CD4-positive, alpha-beta T cell treated with Interleukin-10 for 1 hour (primary cell): Measurements from ENCODE around the gene ADRA2A.

Experiments
- DNase-seq: peaks from one replicate; pipeline ENCODE4 v3.0.0-alpha.2; 2020

Gene ADRA2A

DNA sequence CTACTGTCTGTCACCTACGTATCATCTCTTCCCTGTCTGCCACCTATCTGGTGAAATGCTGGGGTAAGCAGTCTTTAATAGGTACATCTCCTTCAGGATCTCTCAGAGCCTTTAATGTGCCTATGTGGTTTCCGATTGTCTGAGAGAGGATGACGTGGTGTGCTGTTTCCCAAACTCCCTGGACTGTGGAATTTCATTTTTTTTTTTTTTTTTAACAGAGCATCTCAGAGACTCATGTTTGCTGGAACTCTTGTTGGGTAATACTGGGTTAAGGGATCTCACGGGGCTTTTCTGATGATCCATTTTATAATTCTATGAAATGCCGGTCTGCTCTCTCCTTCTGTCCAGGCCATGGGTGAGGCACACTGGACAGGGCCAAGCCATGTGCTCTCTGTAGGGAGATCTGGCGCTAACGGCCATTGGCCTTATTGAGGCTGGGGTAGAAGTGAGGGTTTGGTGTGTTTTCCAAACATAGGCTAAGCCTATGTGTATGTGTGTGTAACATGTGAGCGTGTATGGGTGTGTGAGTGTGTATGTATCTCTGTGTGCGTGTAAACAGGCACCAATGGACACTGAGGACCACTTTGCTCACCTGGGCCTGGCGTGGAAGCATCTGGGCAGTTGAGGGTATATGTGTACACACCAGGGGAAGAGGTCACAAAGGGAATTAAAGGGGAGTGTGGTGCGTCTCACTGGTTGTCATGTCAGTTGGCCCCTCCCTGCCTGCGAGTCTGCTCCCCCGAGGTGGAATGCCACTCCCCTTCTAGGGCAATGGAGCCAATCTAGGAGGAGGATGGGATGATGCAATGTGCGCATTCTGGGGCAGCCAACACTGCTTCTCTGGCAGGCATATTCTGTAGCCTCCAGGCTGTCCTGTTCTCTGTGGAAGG lies 7.8 kb downstream of the ADRA2A start:
- no peak for DNase-seq

- DNase-seq = no peak
Observed at GRCh38 chr10:111085690-111086353, 9.0 kb downstream of the ADRA2A start.

GRCh38 chr10:111086574-111086973 lies 9.7 kb downstream of the ADRA2A start:
- no peak for DNase-seq

DNA sequence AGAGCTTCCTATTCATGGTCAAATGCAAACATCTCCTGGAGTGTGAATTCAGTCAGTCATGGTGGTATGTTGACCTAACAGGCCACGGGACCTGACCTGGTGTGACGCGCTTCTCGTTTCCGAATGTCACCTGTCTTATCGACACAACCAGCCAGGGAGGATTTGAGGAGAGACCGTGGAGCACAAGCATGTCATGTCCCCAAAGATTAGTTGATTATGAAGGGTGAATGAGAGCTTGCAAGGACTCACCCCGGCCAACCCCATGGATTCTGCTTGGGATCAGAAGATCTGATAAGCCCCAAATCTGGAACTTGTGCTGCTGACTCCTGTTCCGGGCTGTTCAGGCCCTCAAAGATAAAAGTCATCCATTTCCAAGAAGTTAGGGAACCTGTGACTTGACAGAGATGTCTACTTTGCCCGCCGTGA lies 10.5 kb downstream of the ADRA2A start:
- no peak for DNase-seq

- no peak for DNase-seq
Observed at GRCh38 chr10:111087968-111088505, 11.2 kb downstream of the ADRA2A start.

- DNase-seq = no peak
Observed at GRCh38 chr10:111089293-111089692, 12.5 kb downstream of the ADRA2A start.

DNA sequence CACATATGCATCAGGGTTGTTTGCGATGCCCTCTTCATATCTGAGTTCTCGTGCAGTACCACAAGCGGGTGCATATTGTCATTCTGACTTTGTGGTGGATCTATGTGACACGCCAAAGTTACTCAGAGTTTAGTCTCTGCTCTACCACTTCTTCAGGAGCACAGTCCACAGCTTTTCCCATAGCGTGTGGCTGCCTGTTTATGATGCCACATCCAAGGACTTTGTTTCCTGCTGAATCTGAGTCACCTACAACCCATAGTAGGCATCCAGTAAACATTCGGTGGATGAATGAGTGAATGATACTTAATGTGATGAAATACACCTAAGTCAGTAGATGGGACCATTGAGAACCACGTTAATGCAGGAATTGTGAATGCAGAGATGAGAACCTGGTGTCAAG lies 15.0 kb downstream of the ADRA2A start:
- DNase-seq = no peak

- no peak for DNase-seq
Observed at GRCh38 chr10:111093741-111094380, 17.0 kb downstream of the ADRA2A start.

DNA sequence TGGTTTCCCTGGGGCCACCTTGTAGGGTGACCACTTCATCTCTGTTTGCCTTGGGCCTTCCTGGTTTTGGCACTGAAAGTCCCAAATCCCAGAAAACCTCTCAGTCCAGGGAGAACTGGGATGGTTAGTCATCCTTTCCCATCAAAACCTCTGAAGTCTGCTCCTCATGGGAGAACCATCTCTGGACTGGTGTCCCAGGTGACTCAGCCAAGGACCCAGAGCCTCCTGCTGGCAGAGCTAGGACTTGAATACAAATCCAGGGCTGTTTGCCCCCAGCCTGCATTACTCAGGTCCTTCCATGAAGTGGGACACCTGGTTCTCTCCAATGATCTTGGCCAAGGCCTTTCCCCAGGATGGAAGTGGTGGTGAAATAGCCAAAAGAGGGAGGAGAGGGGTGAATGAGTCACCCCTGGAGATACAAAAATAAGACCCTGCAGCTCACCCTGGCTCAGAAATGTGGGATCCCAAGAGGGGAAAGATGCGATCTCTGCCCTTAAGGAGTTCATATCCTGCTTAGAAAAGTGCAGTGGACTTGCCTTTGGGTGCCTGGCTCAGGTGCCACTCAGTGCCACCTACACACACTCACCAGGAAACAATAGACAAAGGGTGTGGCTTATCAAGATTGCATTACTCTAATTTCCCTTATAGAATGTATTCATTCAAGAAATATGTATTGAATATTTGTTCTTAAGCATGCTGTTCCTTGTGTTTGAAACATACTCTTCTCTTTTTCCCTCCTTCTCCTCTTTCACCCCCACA lies 22.0 kb downstream of the ADRA2A start:
- DNase-seq = no peak

DNA sequence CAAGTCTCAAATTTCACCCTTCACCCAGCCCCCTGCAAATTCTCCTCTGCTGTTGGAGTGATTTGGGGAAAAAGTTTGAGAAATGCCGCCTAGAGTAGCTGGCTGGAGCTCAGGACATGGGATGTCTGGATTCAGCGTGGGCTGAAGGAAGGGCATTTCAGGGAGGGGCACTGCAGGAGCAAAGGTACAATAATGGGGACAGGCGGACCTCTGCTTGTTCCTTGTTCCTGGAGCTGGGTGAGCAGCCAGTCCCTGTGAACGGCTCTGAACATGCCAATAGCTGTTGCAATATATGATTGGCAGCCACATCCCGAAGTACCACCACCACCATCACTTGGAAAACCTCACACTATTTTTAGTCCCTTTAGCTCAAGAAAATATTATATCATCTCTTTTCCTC lies 23.4 kb downstream of the ADRA2A start:
- DNase-seq = no peak

DNA sequence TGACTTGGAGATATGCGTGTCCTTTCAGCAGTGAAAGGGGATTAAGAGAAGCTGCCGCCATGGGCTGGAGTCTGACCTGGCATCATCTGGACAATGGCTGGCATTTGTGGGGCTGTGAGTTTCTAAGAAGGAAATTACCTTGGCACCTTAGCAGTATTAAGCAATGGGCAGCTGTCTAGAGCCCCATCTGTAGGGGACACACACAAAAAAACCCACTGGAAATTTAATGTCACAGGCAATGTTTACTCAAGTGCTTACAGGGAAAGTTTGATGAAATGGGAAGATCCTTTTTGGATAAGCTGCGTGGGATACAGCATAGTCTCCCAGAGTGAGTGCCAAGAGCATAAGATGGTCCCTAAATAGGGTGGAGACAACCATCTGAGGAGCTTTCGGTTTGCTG lies 25.0 kb downstream of the ADRA2A start:
- DNase-seq = no peak

DNA sequence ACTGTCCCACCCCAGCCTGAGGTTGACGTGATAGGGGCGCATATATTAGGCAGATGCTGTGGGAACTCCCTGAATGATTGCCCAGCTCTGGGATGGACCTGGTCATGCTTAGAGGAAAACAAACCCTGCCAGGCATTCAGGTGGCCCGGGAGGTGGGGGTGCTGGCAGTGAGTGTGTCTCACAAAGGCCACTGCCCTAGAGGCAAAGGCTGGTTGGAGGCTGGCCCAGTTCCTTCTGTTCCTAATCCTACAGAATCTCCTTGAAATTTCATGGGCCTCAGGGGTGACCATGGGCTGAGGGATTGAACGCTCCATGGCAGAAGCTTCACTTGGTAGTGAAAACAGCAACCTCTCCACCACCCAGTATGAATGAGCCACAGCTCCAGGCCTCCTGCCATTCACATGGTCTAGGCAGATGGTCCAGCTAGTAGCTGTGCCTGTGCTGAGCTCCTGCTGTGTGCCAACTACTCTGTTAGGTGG lies 25.6 kb downstream of the ADRA2A start:
- DNase-seq = no peak

DNA sequence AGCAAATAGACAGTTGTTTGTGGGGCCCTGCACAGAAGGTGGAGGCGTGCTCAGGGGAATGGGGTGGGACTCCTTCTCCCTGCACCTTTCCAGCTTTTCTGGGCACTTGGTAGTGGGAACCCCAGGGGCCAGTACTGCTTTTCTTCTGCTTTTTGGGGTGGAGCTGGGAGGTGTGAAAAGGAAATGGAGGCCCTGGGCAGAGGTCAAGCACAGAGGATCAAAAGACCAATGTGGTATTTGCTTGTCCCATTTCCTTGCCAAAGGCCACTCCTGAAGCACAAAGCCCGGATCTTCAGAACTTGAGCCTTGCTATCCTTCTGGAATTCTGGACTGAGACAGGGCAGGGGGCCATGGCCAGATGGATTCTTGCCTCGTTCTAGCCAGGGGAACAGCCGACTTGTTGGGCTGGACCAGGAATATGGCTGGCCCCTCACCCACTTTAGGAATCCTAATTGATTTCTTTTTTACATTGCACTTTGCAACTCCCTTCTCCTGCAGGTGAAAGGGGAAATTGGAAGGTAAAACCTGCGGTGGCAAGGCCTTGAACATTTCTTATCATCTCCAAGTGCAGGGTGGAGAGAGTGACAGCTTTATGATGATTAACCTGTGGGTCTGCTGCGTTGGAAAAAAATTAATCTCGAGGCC lies 26.5 kb downstream of the ADRA2A start:
- DNase-seq = no peak

GRCh38 chr10:111104811-111105210 lies 28.0 kb downstream of the ADRA2A start:
- no peak for DNase-seq

DNA sequence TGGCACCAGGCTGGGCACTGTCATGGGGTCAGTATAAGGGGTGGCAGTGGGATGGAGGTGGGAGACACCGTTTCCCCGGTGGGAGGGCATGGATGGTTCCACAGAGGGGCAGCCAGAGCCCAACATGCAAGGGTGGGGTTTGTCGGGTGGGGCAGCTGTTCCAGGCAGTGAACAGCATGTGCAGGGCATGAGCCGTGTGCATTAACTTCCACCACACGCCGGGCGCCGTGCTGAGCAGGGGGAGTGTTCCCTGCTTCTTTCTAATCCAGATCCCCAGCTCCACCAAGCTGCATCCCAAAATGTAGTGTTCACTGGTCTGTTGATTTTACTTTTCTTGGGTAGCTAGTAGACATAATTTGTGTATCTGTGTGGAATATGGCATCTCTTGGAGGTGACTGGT lies 29.3 kb downstream of the ADRA2A start:
- DNase-seq = no peak

- DNase-seq = no peak
Observed at GRCh38 chr10:111107023-111107422, 30.2 kb downstream of the ADRA2A start.

DNA sequence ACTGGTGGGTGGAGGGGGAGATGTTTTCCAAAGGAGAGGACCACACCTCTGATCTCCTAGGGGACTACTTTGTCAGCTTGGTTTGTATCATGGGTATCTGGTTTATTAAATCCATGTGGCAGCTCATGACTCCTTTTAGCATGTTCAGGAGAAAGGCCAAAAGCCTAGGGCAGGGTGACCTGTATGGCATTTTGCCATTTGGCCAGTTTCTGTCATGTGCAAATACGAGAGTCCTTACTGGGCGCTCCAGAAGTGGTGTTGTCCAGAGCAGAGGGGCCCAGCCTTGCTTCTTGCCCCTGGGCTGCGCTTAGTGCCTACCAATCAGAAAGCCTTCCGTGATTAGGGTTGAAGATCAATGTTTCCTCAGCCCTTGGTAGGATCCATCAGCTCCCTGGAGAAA lies 31.0 kb downstream of the ADRA2A start:
- no peak for DNase-seq

GRCh38 chr10:111108441-111108840 lies 31.6 kb downstream of the ADRA2A start:
- DNase-seq = no peak

- DNase-seq = no peak
Observed at GRCh38 chr10:111109501-111110242, 32.8 kb downstream of the ADRA2A start.

- DNase-seq = no peak
Observed at GRCh38 chr10:111110771-111111170, 33.9 kb downstream of the ADRA2A start.

DNA sequence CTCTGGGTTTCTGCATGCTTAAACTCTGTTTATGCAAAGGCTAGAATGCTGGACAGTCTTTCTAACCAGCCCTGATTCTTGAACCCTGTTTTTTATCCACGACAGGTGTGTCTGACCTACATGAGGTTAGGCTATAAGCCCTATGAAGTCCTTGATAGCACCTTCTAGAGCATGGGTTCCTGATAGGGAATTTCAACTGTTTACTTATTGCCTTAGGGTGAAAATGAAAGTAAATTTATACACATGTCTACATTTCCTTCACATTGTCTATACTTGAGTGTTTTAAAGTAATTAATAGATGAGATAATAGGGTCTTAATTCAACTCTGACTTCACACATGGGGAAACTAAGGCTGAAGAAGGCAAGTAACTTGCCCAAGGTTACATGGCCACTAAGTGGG lies 35.5 kb downstream of the ADRA2A start:
- no peak for DNase-seq
